ENCODE data around the gene ACADSB.
A peak's percentile ranks its signal among the peaks of the same experiment; 100 is the strongest.

ACADSB gene

GRCh38 chr10:123008355-123009104 is at the start of gene ACADSB, which contains the start of gene IKZF5:
Gene ACADSB (plus strand): TSS chr10:123009006. CDS start chr10:123009030, 24 bp downstream.
Gene IKZF5 (minus strand): TSS chr10:123008795. CDS start chr10:122998625, 10,170 bp downstream.
- DNase-seq, result peak; percentile 97 to 99 (median 98)

GRCh38 chr10:122962405-122962804 is 46.4 kb upstream of the ACADSB start:
- DNase-seq, result peak; percentile 2 to 37 (median 12)

GRCh38 chr10:122966879-122967278 is 41.9 kb upstream of the ACADSB start:
- DNase-seq, result no peak

GRCh38 chr10:122968698-122969097 is 40.1 kb upstream of the ACADSB start:
- no peak for DNase-seq

GRCh38 chr10:122974023-122974422 is 34.8 kb upstream of the ACADSB start:
- peak; percentile 20 to 40 (median 32) for DNase-seq

GRCh38 chr10:122974543-122975064 is 34.2 kb upstream of the ACADSB start:
- DNase-seq, result no peak

GRCh38 chr10:122980209-122981065 is 28.4 kb upstream of the ACADSB start, which contains the start of gene PSTK:
Gene PSTK (plus strand): TSS chr10:122980401. CDS start chr10:122980480, 79 bp downstream.
- peak; percentile 95 to 98 (median 97) for DNase-seq

GRCh38 chr10:122981066-122981464 is 27.7 kb upstream of the ACADSB start:
- DNase-seq, result peak; percentile 34 to 45 (median 38)

- no peak for DNase-seq
Observed at GRCh38 chr10:122983898-122984297, 24.9 kb upstream of the ACADSB start.

GRCh38 chr10:122984708-122985107 is 24.1 kb upstream of the ACADSB start:
- no peak for DNase-seq

- DNase-seq, result no peak
Observed at GRCh38 chr10:122986335-122986734, 22.5 kb upstream of the ACADSB start.

GRCh38 chr10:122988501-122988900 is 20.3 kb upstream of the ACADSB start:
- DNase-seq, result no peak

GRCh38 chr10:122990278-122990677 is 18.5 kb upstream of the ACADSB start:
- DNase-seq, result no peak

GRCh38 chr10:122992031-122992585 is 16.7 kb upstream of the ACADSB start:
- no peak for DNase-seq

- DNase-seq, result no peak
Observed at GRCh38 chr10:122993797-122994336, 14.9 kb upstream of the ACADSB start.

- no peak for DNase-seq
Observed at GRCh38 chr10:122995936-122996335, 12.9 kb upstream of the ACADSB start.

- no peak for DNase-seq
Observed at GRCh38 chr10:122997864-122998263, 10.9 kb upstream of the ACADSB start.

- DNase-seq, result no peak
Observed at GRCh38 chr10:122998360-122998917, 10.4 kb upstream of the ACADSB start.

- no peak for DNase-seq
Observed at GRCh38 chr10:122998934-122999333, 9.9 kb upstream of the ACADSB start.

GRCh38 chr10:122999347-122999746 is 9.5 kb upstream of the ACADSB start:
- DNase-seq, result no peak

- DNase-seq, result no peak
Observed at GRCh38 chr10:123000155-123000554, 8.7 kb upstream of the ACADSB start.

GRCh38 chr10:123001370-123001769 is 7.4 kb upstream of the ACADSB start:
- no peak for DNase-seq
